Upper lobe of left lung (tissue), 4 donors: ENCODE results near the gene PGBD5.

ENCODE experiments used
- CTCF ChIP-seq, 6 experiments: fragments of 450-650 bp in 4 of 6; fragments of 200-600 bp in 2 of 6; sonication (generic) in 2 of 6; IDR thresholded peaks; one replicate each; pipeline ENCODE4 v1.5.1; 2016 to 2019; ENCODE audit warnings: antibody characterized with exemption in 6 of 6
- EP300 ChIP-seq, 4 donors: sonication (generic); formaldehyde crosslinking; IDR thresholded peaks; one replicate each; pipeline ENCODE4 v1.5.1; 2017; ENCODE audit warnings: antibody characterized with exemption in 4 of 4, control low read depth in 2 of 4
- POLR2A ChIP-seq, 4 donors: fragments of 450-650 bp; IDR thresholded peaks; one replicate each; pipeline ENCODE4 v1.5.1; 2016 to 2017; ENCODE audit warnings: antibody characterized with exemption in 4 of 4, mild to moderate bottlenecking in 2 of 4
- POLR2AphosphoS5 ChIP-seq, 2 donors: sonication (generic); formaldehyde crosslinking; IDR thresholded peaks; one replicate each; pipeline ENCODE4 v1.5.1; 2017; ENCODE audit warnings: antibody characterized with exemption in 2 of 2

- no peak for TF ChIP-seq CTCF (IDR thresholded peaks at IDR 0.05)
- TF ChIP-seq POLR2AphosphoS5 (IDR thresholded peaks at IDR 0.05), result no peak
- no peak for TF ChIP-seq POLR2A (IDR thresholded peaks at IDR 0.05)
- TF ChIP-seq EP300 (IDR thresholded peaks at IDR 0.05), result no peak
Measured at GRCh38 chr1:230355128-230355527, 71.0 kb downstream of the PGBD5 start.
